Heart left ventricle (tissue), 13 donors: ENCODE measurements around the gene TLK2.
"Not testable (repeated sequence)": the region's sequence is repeated elsewhere in the genome, so short reads cannot be mapped to it uniquely, and the experiment has no call there.

ENCODE experiments used
- CTCF ChIP-seq, 12 donors: fragments of 200-600 bp; sonication (generic) in 4 of 12; IDR thresholded peaks; one replicate each; pipeline versions ENCODE4 v1.5.0 to v1.8.0; 2018 to 2022; ENCODE audit warnings: antibody characterized with exemption in 12 of 12, mild to moderate bottlenecking in 5 of 12
- POLR2A ChIP-seq, 2 donors: fragments of 450-650 bp; IDR thresholded peaks; one replicate each; pipeline ENCODE4 v1.6.1; 2017; ENCODE audit warnings: antibody characterized with exemption in 2 of 2, mild to moderate bottlenecking in 2 of 2, moderate library complexity in 2 of 2
- donor health status: ischemic (EF 13 %, LVEDD 7.1; RV severe dilation, severe dysfunction).
- donor health status: DM: no; HTN: yes; CAD: no.
- donor health status: DM: no; HTN: no; CAD: no.
- donor health status: ischemic (EF 25% LVEDD 6.9; RV normal size, moderate dysfunction).
- donor health status: ischemic (EF 25% LVEDD 5.7; RV mildly dilated, moderate dysfunction).
- donor health status: ischemic (EF 35%, LVEDD 5.7; RV mildly dilated, moderate dysfunction).
- donor health status: nonischemic (EF 11% LVEDD 7.7; RV severe dilation, severe dysfunction).
- donor health status: DM: yes; HTN: yes; CAD: no.
- donor health status: PGD.
- donor health status: ischemic (EF 29% LVEDD 5.4; RV normal size, mild dysfunction).
- donor health status: nonischemic (EF 23%, LVEDD 6.1; RV moderate dilation, normal function).

GRCh38 chr17:62477111-62477510 lies 1.5 kb upstream of the TLK2 start:
- TF ChIP-seq POLR2A, CTCF (IDR thresholded peaks at IDR 0.05): not testable (repeated sequence)
